Measurements from ENCODE around the gene TBX5.

Gene TBX5

GRCh38 chr12:114415525-114415868 lies 9.6 kb upstream of the TBX5 start:
- DNase-seq (ENCODE audit: low read depth) = no peak
- H3K4me3 ChIP-seq (ENCODE audit: control insufficient read depth, low read depth, low read length) = no peak overlapping the region
- TF ChIP-seq CTCF (conservative IDR thresholded peaks at IDR 0.05; ENCODE audit: control insufficient read depth, insufficient read depth, low read depth, low read length) = no peak

- no peak for TF ChIP-seq CTCF (conservative IDR thresholded peaks at IDR 0.05; ENCODE audit: control insufficient read depth, insufficient read depth, low read depth, low read length)
- peak; percentile 50 for DNase-seq (ENCODE audit: low read depth)
- H3K4me3 ChIP-seq (ENCODE audit: control insufficient read depth, low read depth, low read length) = no peak overlapping the region
Measured at GRCh38 chr12:114414866-114415524, 9.1 kb upstream of the TBX5 start.

GRCh38 chr12:114414031-114414865 lies 8.3 kb upstream of the TBX5 start:
- DNase-seq (ENCODE audit: low read depth) = no peak
- peak overlapping the region; percentile 9 for H3K4me3 ChIP-seq (ENCODE audit: control insufficient read depth, low read depth, low read length)
- no peak for TF ChIP-seq CTCF (conservative IDR thresholded peaks at IDR 0.05; ENCODE audit: control insufficient read depth, insufficient read depth, low read depth, low read length)

GRCh38 chr12:114412825-114413749 lies 7.1 kb upstream of the TBX5 start:
- TF ChIP-seq CTCF (conservative IDR thresholded peaks at IDR 0.05; ENCODE audit: control insufficient read depth, insufficient read depth, low read depth, low read length) = no peak
- no peak overlapping the region for H3K4me3 ChIP-seq (ENCODE audit: control insufficient read depth, low read depth, low read length)
- DNase-seq (ENCODE audit: low read depth) = no peak

GRCh38 chr12:114412307-114412706 lies 6.4 kb upstream of the TBX5 start:
- DNase-seq (ENCODE audit: low read depth) = no peak
- TF ChIP-seq CTCF (conservative IDR thresholded peaks at IDR 0.05; ENCODE audit: control insufficient read depth, insufficient read depth, low read depth, low read length) = no peak
- H3K4me3 ChIP-seq (ENCODE audit: control insufficient read depth, low read depth, low read length) = no peak overlapping the region

- H3K4me3 ChIP-seq (ENCODE audit: control insufficient read depth, low read depth, low read length) = peak overlapping the region; percentile 22
- no peak for TF ChIP-seq CTCF (conservative IDR thresholded peaks at IDR 0.05; ENCODE audit: control insufficient read depth, insufficient read depth, low read depth, low read length)
- DNase-seq (ENCODE audit: low read depth) = peak; percentile 35
Measured at GRCh38 chr12:114411071-114411837, 5.3 kb upstream of the TBX5 start.
